Cortex of kidney (tissue), 1 donor: Measurements from ENCODE around the gene SMIM20.
"Not testable (repeated sequence)": the region's sequence is repeated elsewhere in the genome, so short reads cannot be mapped to it uniquely, and the experiment has no call there.

ENCODE experiments used
- DNase-seq: peaks from one replicate; lab custom pipeline; 2025; lab: John Stamatoyannopoulos, UW

Gene SMIM20

GRCh38 chr4:25890571-25891485 is 23.2 kb upstream of the SMIM20 start:
- no peak for DNase-seq

- DNase-seq = no peak
Measured at GRCh38 chr4:25892796-25893195, 21.2 kb upstream of the SMIM20 start.

GRCh38 chr4:25896776-25897539 is 17.1 kb upstream of the SMIM20 start:
- no peak for DNase-seq

- DNase-seq = no peak
Measured at GRCh38 chr4:25900310-25900709, 13.7 kb upstream of the SMIM20 start.

- DNase-seq = no peak
Measured at GRCh38 chr4:25901030-25901430, 13.0 kb upstream of the SMIM20 start.

- no peak for DNase-seq
Measured at GRCh38 chr4:25903900-25904747, 9.9 kb upstream of the SMIM20 start.

- DNase-seq = no peak
Measured at GRCh38 chr4:25904748-25905082, 9.3 kb upstream of the SMIM20 start.

GRCh38 chr4:25905371-25905770 is 8.6 kb upstream of the SMIM20 start:
- no peak for DNase-seq

GRCh38 chr4:25906113-25906512 is 7.9 kb upstream of the SMIM20 start:
- not testable (repeated sequence) for DNase-seq

- no peak for DNase-seq
Measured at GRCh38 chr4:25908491-25908901, 5.5 kb upstream of the SMIM20 start.

GRCh38 chr4:25911356-25911755 is 2.7 kb upstream of the SMIM20 start:
- no peak for DNase-seq

GRCh38 chr4:25913056-25913850 is 767 bp upstream of the SMIM20 start:
- DNase-seq = no peak

GRCh38 chr4:25914670-25915352 is 791 bp downstream of the SMIM20 start:
- DNase-seq = no peak

GRCh38 chr4:25915353-25915705 is 1.3 kb downstream of the SMIM20 start:
- no peak for DNase-seq

- no peak for DNase-seq
Measured at GRCh38 chr4:25916870-25917269, 2.9 kb downstream of the SMIM20 start.

GRCh38 chr4:25919676-25920075 is 5.7 kb downstream of the SMIM20 start:
- no peak for DNase-seq

- DNase-seq = no peak
Measured at GRCh38 chr4:25921922-25922321, 7.9 kb downstream of the SMIM20 start.

- no peak for DNase-seq
Measured at GRCh38 chr4:25922812-25923369, 8.9 kb downstream of the SMIM20 start.

GRCh38 chr4:25923745-25924144 is 9.7 kb downstream of the SMIM20 start:
- DNase-seq = no peak

- no peak for DNase-seq
Measured at GRCh38 chr4:25925486-25926201, 11.6 kb downstream of the SMIM20 start.
